AG10803 (cell line): Measurements from ENCODE around the gene GRIK1.

ENCODE experiments used
- DNase-seq: peaks from one replicate; pipeline ENCODE4 v3.0.0; 2010; ENCODE audit warnings: low read depth
- H3K4me3 ChIP-seq: 2 replicates; pipeline ENCODE4 v1.5.1; 2011; ENCODE audit warnings: mild to moderate bottlenecking, low read length, control low read depth
- CTCF ChIP-seq: conservative IDR thresholded peaks from 2 replicates; pipeline ENCODE4 v1.5.1; 2011; ENCODE audit warnings: mild to moderate bottlenecking, low read length, control low read depth, inconsistent platforms

The GRIK1 gene

GRCh38 chr21:29642551-29643245 is 297.1 kb downstream of the GRIK1 start:
- TF ChIP-seq CTCF = no peak
- DNase-seq = no peak
- no peak overlapping the region for H3K4me3 ChIP-seq

- TF ChIP-seq CTCF = no peak
- DNase-seq = no peak
- H3K4me3 ChIP-seq = no peak overlapping the region
These were observed 297.9 kb downstream of the GRIK1 start for GRCh38 chr21:29641635-29642550.

- H3K4me3 ChIP-seq = no peak overlapping the region
- TF ChIP-seq CTCF = no peak
- DNase-seq = no peak
These were observed 298.7 kb downstream of the GRIK1 start for GRCh38 chr21:29641001-29641634.

GRCh38 chr21:29640080-29640508 is 299.7 kb downstream of the GRIK1 start:
- H3K4me3 ChIP-seq = no peak overlapping the region
- TF ChIP-seq CTCF = no peak
- DNase-seq = no peak

GRCh38 chr21:29639366-29640079 is 300.3 kb downstream of the GRIK1 start:
- H3K4me3 ChIP-seq = no peak overlapping the region
- TF ChIP-seq CTCF = no peak
- DNase-seq = no peak

GRCh38 chr21:29638761-29639327 is 301.0 kb downstream of the GRIK1 start:
- DNase-seq = no peak
- H3K4me3 ChIP-seq = no peak overlapping the region
- TF ChIP-seq CTCF = no peak
